H1 (cell line): Measurements from ENCODE around the gene VPS37C. TPM values are rescaled to one million over a fixed set of nuclear protein-coding genes. Genes with fewer than 3 reads are reported as not detected.

Source experiments
- CTCF ChIA-PET: fragments of 300-600 bp; sonication (Branson Sonifier 250); formaldehyde crosslinking; loops from one replicate; lab custom pipeline; 2021; ENCODE audit not compliant: partially characterized antibody; lab: Charles Lee
- POLR2A ChIA-PET: fragments of 300-600 bp; sonication (Branson Sonifier 250); formaldehyde crosslinking; loops from one replicate; lab custom pipeline; 2021; ENCODE audit warnings: inconsistent platforms; ENCODE audit not compliant: partially characterized antibody; lab: Charles Lee
- DNase-seq, 2 experiments: peaks; one replicate each; pipeline versions ENCODE4 v3.0.0 to v3.0.0-alpha.2; 2010 to 2022; ENCODE audit warnings: low spot score in 2 of 2, low read depth in 1 of 2, mixed read lengths in 1 of 2
- FAIRE-seq: peaks from 2 replicates; lab custom pipeline; 2011; peaks lifted over from hg19 to GRCh38; lab: Jason Lieb, UNC
- H2AFZ ChIP-seq: 2 replicates; pipeline ENCODE4 v1.8.1; 2012; ENCODE audit warnings: low read length, inconsistent platforms
- H2AK5ac ChIP-seq: 2 replicates; pipeline ENCODE4 v1.6.1; 2013; ENCODE audit warnings: low read depth, low read length
- H2BK120ac ChIP-seq: replicated peaks from 2 replicates; pipeline ENCODE3; 2013; ENCODE audit warnings: low read depth, low read length, inconsistent platforms
- H2BK12ac ChIP-seq: 2 replicates; pipeline ENCODE4 v1.6.1; 2013; ENCODE audit warnings: low read depth, low read length
- H2BK15ac ChIP-seq: 2 replicates; pipeline ENCODE4 v1.6.1; 2013; ENCODE audit warnings: low read length
- H2BK20ac ChIP-seq: 2 replicates; pipeline ENCODE4 v1.6.1; 2013; ENCODE audit warnings: low read length
- H2BK5ac ChIP-seq: 2 replicates; pipeline ENCODE4 v1.6.1; 2013; ENCODE audit warnings: low read depth, low read length
- H3K14ac ChIP-seq: 2 replicates; pipeline ENCODE4 v1.6.1; 2013; ENCODE audit warnings: inconsistent platforms; ENCODE audit not compliant: insufficient read length
- H3K18ac ChIP-seq: 2 replicates; pipeline ENCODE4 v1.6.1; 2013; ENCODE audit warnings: low read length; ENCODE audit errors: extremely low read depth
- H3K23ac ChIP-seq: 2 replicates; pipeline ENCODE4 v1.6.1; 2013; ENCODE audit warnings: inconsistent platforms; ENCODE audit not compliant: insufficient read length
- H3K23me2 ChIP-seq: 2 replicates; pipeline ENCODE4 v1.6.1; 2013; ENCODE audit warnings: low read depth, low read length
- H3K27ac ChIP-seq: 2 replicates; pipeline ENCODE4 v1.6.1; 2011; ENCODE audit warnings: low read depth, low read length, inconsistent platforms
- H3K27me3 ChIP-seq, 4 experiments: replicated peaks in 1 of 4; 1 replicate in 1 of 4; 2 replicates in 3 of 4; pipeline versions ENCODE4 v1.6.1 to v1.8.1; 2011 to 2013; ENCODE audit warnings: low read length in 3 of 4, mild to moderate bottlenecking in 3 of 4, inconsistent platforms in 2 of 4, mixed read lengths in 2 of 4, moderate library complexity in 1 of 4; ENCODE audit not compliant: control insufficient read depth in 3 of 4, insufficient read depth in 3 of 4; ENCODE audit errors: extremely low read depth in 1 of 4
- H3K36me3 ChIP-seq, 4 experiments: 2 replicates each; pipeline versions ENCODE4 v1.6.1 to v1.8.1; 2011 to 2013; ENCODE audit warnings: mild to moderate bottlenecking in 4 of 4, low read length in 3 of 4, moderate library complexity in 2 of 4, control low read depth in 1 of 4, inconsistent platforms in 1 of 4; ENCODE audit not compliant: insufficient read depth in 4 of 4, control insufficient read depth in 2 of 4
- H3K4ac ChIP-seq: replicated peaks from 2 replicates; pipeline ENCODE3; 2013; ENCODE audit warnings: low read length, low read depth, mixed read lengths, inconsistent platforms; ENCODE audit not compliant: insufficient read length
- H3K4me1 ChIP-seq, 4 experiments: replicated peaks in 1 of 4; 1 replicate in 1 of 4; 2 replicates in 3 of 4; pipeline versions ENCODE4 v1.6.1 to v1.8.1; 2011 to 2013; ENCODE audit warnings: low read length in 3 of 4, inconsistent platforms in 2 of 4, mixed read lengths in 1 of 4; ENCODE audit not compliant: insufficient read depth in 4 of 4, control insufficient read depth in 3 of 4
- H3K4me2 ChIP-seq, 2 experiments: 2 replicates each; pipeline versions ENCODE4 v1.6.1 to v1.8.1; 2011 to 2013; ENCODE audit warnings: low read depth in 2 of 2, low read length in 2 of 2, control low read depth in 1 of 2, inconsistent platforms in 1 of 2, mild to moderate bottlenecking in 1 of 2; ENCODE audit not compliant: insufficient read depth in 1 of 2
- H3K4me3 ChIP-seq, 4 experiments: fragments of 200-600, 300-600 bp in 1 of 4; sonication (generic), shearing (Covaris generic), sonication (Bioruptor Twin) in 1 of 4; 2 replicates each; pipeline versions ENCODE4 v1.5.1 to v1.8.1; 2011 to 2016; ENCODE audit warnings: low read length in 4 of 4, low read depth in 3 of 4, control low read depth in 2 of 4, inconsistent platforms in 2 of 4, mild to moderate bottlenecking in 2 of 4, mixed read lengths in 1 of 4, moderate library complexity in 1 of 4; ENCODE audit not compliant: insufficient read depth in 2 of 4; ENCODE audit errors: extremely low read depth in 1 of 4
- H3K56ac ChIP-seq: replicated peaks from 2 replicates; pipeline ENCODE3; 2013; ENCODE audit warnings: low read depth, mild to moderate bottlenecking, mixed read lengths, low read length, inconsistent platforms; ENCODE audit not compliant: insufficient read length
- H3K79me1 ChIP-seq: 2 replicates; pipeline ENCODE4 v1.6.1; 2013; ENCODE audit warnings: low read depth, low read length, control low read depth
- H3K79me2 ChIP-seq, 2 experiments: 2 replicates each; pipeline versions ENCODE4 v1.6.1 to v1.8.1; 2012 to 2013; ENCODE audit warnings: low read length in 2 of 2, mild to moderate bottlenecking in 2 of 2, inconsistent platforms in 1 of 2; ENCODE audit not compliant: insufficient read depth in 2 of 2, control insufficient read depth in 1 of 2
- H3K9ac ChIP-seq, 4 experiments: replicated peaks in 1 of 4; 1 replicate in 1 of 4; 2 replicates in 3 of 4; pipeline versions ENCODE4 v1.6.1 to v1.8.1; 2011 to 2013; ENCODE audit warnings: low read depth in 3 of 4, low read length in 3 of 4, control low read depth in 2 of 4, mild to moderate bottlenecking in 2 of 4, moderate library complexity in 2 of 4, inconsistent platforms in 1 of 4; ENCODE audit errors: extremely low read depth in 1 of 4
- H3K9me3 ChIP-seq, 2 experiments: 2 replicates each; pipeline versions ENCODE4 v1.6.1 to v1.8.1; 2012 to 2013; ENCODE audit warnings: mild to moderate bottlenecking in 2 of 2, moderate library complexity in 2 of 2, control low read depth in 1 of 2, inconsistent platforms in 1 of 2, low read depth in 1 of 2, low read length in 1 of 2, mixed read lengths in 1 of 2; ENCODE audit not compliant: insufficient read depth in 2 of 2
- H4K20me1 ChIP-seq, 2 experiments: replicated peaks in 1 of 2; 2 replicates each; pipeline versions ENCODE3 to v1.8.1; 2011 to 2013; ENCODE audit warnings: inconsistent platforms in 2 of 2, low read length in 2 of 2, mild to moderate bottlenecking in 1 of 2; ENCODE audit not compliant: insufficient read depth in 2 of 2, control insufficient read depth in 1 of 2
- H4K5ac ChIP-seq: 2 replicates; pipeline ENCODE4 v1.6.1; 2013; ENCODE audit warnings: low read length, low read depth, mixed read lengths, inconsistent platforms; ENCODE audit not compliant: insufficient read length
- H4K8ac ChIP-seq: 2 replicates; pipeline ENCODE4 v1.8.0; 2013; ENCODE audit warnings: mild to moderate bottlenecking, moderate library complexity, low read length, inconsistent platforms; ENCODE audit not compliant: insufficient read depth; ENCODE audit errors: extremely low read depth
- H4K91ac ChIP-seq: replicated peaks from 2 replicates; pipeline ENCODE3; 2013; ENCODE audit warnings: low read length, mixed read lengths, inconsistent platforms; ENCODE audit not compliant: insufficient read length
- TEAD4 ChIP-seq: IDR thresholded peaks from 2 replicates; pipeline ENCODE4 v1.6.1; 2012; ENCODE audit warnings: low read depth, low read length, inconsistent platforms, mixed read lengths
- WGBS, 2 experiments: shearing (Covaris generic) in 1 of 2; methylation state at CpG; one replicate each; pipeline versions ENCODE4 v1.1.6 to v1.1.7; 2013 to 2015; ENCODE audit warnings: low lambda C conversion rate in 2 of 2, mixed read lengths in 2 of 2, inconsistent platforms in 1 of 2, low coverage in 1 of 2, missing lambda C conversion rate in 1 of 2; ENCODE audit not compliant: insufficient replicate concordance in 2 of 2, insufficient coverage in 1 of 2, insufficient read length in 1 of 2; ENCODE audit errors: extremely low coverage in 1 of 2, missing lambda C conversion rate in 1 of 2; 5-methylcytosine and 5-hydroxymethylcytosine counted together
- polyA plus RNA-seq, 7 experiments: library from polyadenylated mRNA; depleted of rRNA in 3 of 7; stranded (reverse) in 5 of 7; unstranded in 2 of 7; fragments of >200 nt in 5 of 7; fragments of 200-250 nt in 2 of 7; gene quantifications; 1 replicate in 5 of 7; 2 replicates in 1 of 7; 4 replicates in 1 of 7; pipeline versions ENCODE4 v1.2.1 to v1.2.3, GENCODE V29; 2011 to 2013; ENCODE audit warnings: missing spikeins in 2 of 7, mixed read lengths in 2 of 7
- total RNA-seq: library from RNA; stranded (reverse); fragmentation: NEBNext Ultra II Directional; extraction: Animal tissue kit (Norgen Biotek cat#: 25700); gene quantifications from 2 replicates; pipeline ENCODE4 v1.2.1, GENCODE V29; 2021

The VPS37C gene
- total and polyA plus RNA-seq, 2 of the 8 experiments (the other 6 are each of a cell fraction or from before 2014, with no cell fraction given): 12.9 to 21.0 TPM

- H2BK20ac ChIP-seq: no peak overlapping the region
- H4K5ac ChIP-seq: no peak overlapping the region
- ChIA-PET CTCF (interaction anchor here (0.8 to 3.4 kb wide), 7 partner anchors 8 to 219 kb away, joined by 3 to 28 read pairs (median 4); no protein-coding TSS in a partner anchor), POLR2A (interaction anchor here (1.5 kb wide), 1 partner anchor 10 kb away, joined by 5 read pairs; no protein-coding TSS in a partner anchor)
- no peak overlapping the region for H2BK15ac ChIP-seq
- no peak overlapping the region for H3K56ac ChIP-seq
- peaks cover 9 to 17% of the 10 kb centered on the region in 2 experiments for H4K20me1 ChIP-seq
- H3K9ac ChIP-seq: no peak overlapping the region
- no peak overlapping the region for H3K4ac ChIP-seq
- peaks cover 0 to 17% of the 10 kb centered on the region in 2 experiments; a peak in 1 of 4 replicates for H3K79me2 ChIP-seq
- H3K9me3 ChIP-seq: no peaks in the 10 kb centered on the region
- 86% methylated on average over 4 of the region's 4 CpGs; no CpG with 5 or more reads in 1 of the 2 experiments for WGBS, 2 experiments
- H3K23ac ChIP-seq: no peak overlapping the region
- no peak overlapping the region for H2AK5ac ChIP-seq
- DNase-seq (no peak), FAIRE-seq (no peak)
- no peak overlapping the region for H4K91ac ChIP-seq
- no peak for TF ChIP-seq TEAD4
- no peak overlapping the region for H2BK120ac ChIP-seq
- H3K4me3 ChIP-seq: no peak overlapping the region
- 0 out of 2 replicates have a peak overlapping the region, but pooled peaks have one; percentile 11 for H4K8ac ChIP-seq
- peaks cover 9% of the 10 kb centered on the region; the same call in 1 of the 2 replicates for H3K79me1 ChIP-seq
- no peak overlapping the region for H3K14ac ChIP-seq
- no peak overlapping the region for H3K27ac ChIP-seq
- H3K36me3 ChIP-seq: peaks cover 0 to 3% (median 0%) of the 10 kb centered on the region in 4 experiments; a peak in 1 of 8 replicates
- no peak overlapping the region for H2BK5ac ChIP-seq
- H3K4me1 ChIP-seq: peaks cover 0 to 1% (median 0%) of the 10 kb centered on the region in 4 experiments; a peak in 3 of 7 replicates
- no peaks in the 10 kb centered on the region for H3K27me3 ChIP-seq
- H3K18ac ChIP-seq: no peak overlapping the region
- H2BK12ac ChIP-seq: no peak overlapping the region
- H2AFZ ChIP-seq: no peak overlapping the region
- no peaks in the 10 kb centered on the region for H3K23me2 ChIP-seq
- no peak overlapping the region for H3K4me2 ChIP-seq
Observed at GRCh38 chr11:61140416-61140815, 20.8 kb downstream of the VPS37C start.
